Ishikawa (cell line): ENCODE measurements around the gene WDR86.

ENCODE experiments used
- CEBPB ChIP-seq: IDR thresholded peaks from 2 replicates; pipeline ENCODE4 v1.6.1; 2012
- CREB1 ChIP-seq: IDR thresholded peaks from 2 replicates; pipeline ENCODE4 v1.6.1; 2012; ENCODE audit warnings: low read depth
- EGR1 ChIP-seq: IDR thresholded peaks from 2 replicates; pipeline ENCODE4 v1.6.1; 2012
- EP300 ChIP-seq: IDR thresholded peaks from 2 replicates; pipeline ENCODE4 v1.6.1; 2012; ENCODE audit warnings: borderline replicate concordance
- FOXM1 ChIP-seq: IDR thresholded peaks from 2 replicates; pipeline ENCODE4 v1.6.1; 2012; ENCODE audit warnings: low read depth, borderline replicate concordance
- NFIC ChIP-seq: IDR thresholded peaks from 2 replicates; pipeline ENCODE4 v1.6.1; 2012
- RAD21 ChIP-seq: IDR thresholded peaks from 2 replicates; pipeline ENCODE4 v1.6.1; 2012; ENCODE audit warnings: low read depth
- TAF1 ChIP-seq: IDR thresholded peaks from 2 replicates; pipeline ENCODE4 v1.6.1; 2012; ENCODE audit warnings: low read depth, mild to moderate bottlenecking
- TCF12 ChIP-seq: IDR thresholded peaks from 2 replicates; pipeline ENCODE4 v1.6.1; 2012; ENCODE audit warnings: low read depth
- TEAD4 ChIP-seq: IDR thresholded peaks from 2 replicates; pipeline ENCODE4 v1.6.1; 2012
- YY1 ChIP-seq: IDR thresholded peaks from 2 replicates; pipeline ENCODE4 v1.6.1; 2012; ENCODE audit warnings: low read depth
- ZBTB7A ChIP-seq: IDR thresholded peaks from 2 replicates; pipeline ENCODE4 v1.6.1; 2012; ENCODE audit warnings: low read depth
- TF ChIP-seq, protein P1 (sequence below): IDR thresholded peaks from 2 replicates; pipeline ENCODE4 v1.6.1; 2012
- TF ChIP-seq, protein P2 (sequence below): IDR thresholded peaks from 2 replicates; pipeline ENCODE4 v1.6.1; 2012
- TF ChIP-seq, protein P3 (sequence below): IDR thresholded peaks from 2 replicates; pipeline ENCODE4 v1.6.1; 2012; ENCODE audit warnings: low read depth, mild to moderate bottlenecking

The WDR86 gene

GRCh38 chr7:151390598-151391357, 19.1 kb downstream of the WDR86 start:
- no peak for TF ChIP-seq ZBTB7A
- TF ChIP-seq, protein P1, sequence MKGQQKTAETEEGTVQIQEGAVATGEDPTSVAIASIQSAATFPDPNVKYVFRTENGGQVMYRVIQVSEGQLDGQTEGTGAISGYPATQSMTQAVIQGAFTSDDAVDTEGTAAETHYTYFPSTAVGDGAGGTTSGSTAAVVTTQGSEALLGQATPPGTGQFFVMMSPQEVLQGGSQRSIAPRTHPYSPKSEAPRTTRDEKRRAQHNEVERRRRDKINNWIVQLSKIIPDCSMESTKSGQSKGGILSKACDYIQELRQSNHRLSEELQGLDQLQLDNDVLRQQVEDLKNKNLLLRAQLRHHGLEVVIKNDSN: no peak
- TF ChIP-seq, protein P2, sequence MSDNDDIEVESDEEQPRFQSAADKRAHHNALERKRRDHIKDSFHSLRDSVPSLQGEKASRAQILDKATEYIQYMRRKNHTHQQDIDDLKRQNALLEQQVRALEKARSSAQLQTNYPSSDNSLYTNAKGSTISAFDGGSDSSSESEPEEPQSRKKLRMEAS: no peak
- no peak for TF ChIP-seq TCF12
- no peak for TF ChIP-seq RAD21

DNA sequence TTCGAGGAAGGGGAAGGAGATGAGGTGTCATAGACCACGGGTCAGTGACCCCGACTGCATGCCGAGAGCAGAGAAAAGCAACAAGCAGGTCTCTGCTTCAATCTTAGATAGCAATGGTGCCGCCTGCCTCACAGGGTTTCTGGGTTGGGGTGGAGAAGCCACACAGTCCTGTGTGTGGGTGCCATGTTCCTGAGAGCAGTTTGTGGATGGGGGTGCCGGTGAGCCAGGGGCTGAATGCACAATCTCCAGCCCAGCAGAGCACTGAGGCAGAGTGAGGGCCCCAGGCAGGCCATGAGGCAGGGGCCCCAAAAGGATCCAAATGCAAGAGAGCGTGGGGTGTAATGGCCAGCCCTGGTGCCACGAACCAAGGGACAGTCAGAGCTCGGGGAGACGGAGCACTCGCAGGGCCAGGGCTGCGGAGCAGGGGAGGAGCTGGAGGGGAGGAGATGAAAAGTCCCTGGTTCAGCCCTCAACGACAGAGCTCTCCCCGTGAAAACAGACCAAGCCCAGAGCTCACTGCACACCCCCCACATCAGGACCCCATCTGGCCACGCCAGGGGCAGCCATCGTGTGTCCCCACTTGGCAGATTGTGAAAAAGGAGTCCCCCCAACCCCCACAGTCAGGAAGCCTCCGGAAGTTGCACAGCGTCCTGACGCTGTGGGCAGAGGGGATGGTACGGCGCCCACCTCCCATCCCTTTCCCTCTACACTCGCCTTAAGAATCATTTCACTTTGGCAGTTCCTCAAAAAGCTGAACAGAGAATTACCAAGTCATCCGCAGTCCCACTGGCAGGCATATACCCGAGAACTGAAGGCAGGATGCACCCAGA, 19.9 kb downstream of the WDR86 start:
- TF ChIP-seq TAF1 (no peak), ZBTB7A (no peak), CEBPB (no peak), FOXM1 (no peak)
- TF ChIP-seq, protein P2: no peak
- TF ChIP-seq, protein P1: no peak

DNA sequence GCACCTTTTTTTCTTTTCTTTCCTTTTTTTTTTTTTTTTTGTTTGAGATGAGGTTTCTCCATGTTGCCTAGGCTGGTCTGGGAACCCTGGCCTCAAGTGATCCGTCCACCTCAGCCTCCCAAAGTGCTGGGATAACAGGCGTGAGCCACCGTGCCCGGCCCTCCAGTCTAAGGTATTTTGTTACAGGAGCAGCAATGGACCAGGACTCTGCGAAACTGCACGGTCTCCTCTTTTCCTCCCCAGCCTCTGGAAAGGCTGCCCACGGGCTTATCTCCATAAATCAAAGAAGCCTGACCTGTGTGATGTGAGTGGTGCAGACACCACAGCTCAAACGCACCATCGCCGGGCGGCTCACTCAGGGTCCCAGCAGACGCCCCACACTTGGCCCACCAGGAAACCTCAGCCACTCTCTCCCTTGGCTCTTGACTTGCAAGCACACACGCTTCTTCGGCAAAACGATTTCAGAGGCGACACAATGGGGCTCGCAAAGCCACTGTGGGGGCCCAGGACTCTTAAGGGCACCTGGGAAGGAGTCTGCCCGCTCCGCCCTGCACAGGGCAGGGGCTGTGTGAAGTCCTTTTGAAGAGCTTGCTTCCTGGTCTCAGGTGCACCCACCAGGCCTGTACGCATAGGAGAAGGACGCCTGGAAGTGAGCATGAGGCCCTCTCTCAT, 20.6 kb downstream of the WDR86 start:
- TF ChIP-seq CEBPB (no peak), ZBTB7A (no peak), EGR1 (no peak)
- TF ChIP-seq, protein P3, sequence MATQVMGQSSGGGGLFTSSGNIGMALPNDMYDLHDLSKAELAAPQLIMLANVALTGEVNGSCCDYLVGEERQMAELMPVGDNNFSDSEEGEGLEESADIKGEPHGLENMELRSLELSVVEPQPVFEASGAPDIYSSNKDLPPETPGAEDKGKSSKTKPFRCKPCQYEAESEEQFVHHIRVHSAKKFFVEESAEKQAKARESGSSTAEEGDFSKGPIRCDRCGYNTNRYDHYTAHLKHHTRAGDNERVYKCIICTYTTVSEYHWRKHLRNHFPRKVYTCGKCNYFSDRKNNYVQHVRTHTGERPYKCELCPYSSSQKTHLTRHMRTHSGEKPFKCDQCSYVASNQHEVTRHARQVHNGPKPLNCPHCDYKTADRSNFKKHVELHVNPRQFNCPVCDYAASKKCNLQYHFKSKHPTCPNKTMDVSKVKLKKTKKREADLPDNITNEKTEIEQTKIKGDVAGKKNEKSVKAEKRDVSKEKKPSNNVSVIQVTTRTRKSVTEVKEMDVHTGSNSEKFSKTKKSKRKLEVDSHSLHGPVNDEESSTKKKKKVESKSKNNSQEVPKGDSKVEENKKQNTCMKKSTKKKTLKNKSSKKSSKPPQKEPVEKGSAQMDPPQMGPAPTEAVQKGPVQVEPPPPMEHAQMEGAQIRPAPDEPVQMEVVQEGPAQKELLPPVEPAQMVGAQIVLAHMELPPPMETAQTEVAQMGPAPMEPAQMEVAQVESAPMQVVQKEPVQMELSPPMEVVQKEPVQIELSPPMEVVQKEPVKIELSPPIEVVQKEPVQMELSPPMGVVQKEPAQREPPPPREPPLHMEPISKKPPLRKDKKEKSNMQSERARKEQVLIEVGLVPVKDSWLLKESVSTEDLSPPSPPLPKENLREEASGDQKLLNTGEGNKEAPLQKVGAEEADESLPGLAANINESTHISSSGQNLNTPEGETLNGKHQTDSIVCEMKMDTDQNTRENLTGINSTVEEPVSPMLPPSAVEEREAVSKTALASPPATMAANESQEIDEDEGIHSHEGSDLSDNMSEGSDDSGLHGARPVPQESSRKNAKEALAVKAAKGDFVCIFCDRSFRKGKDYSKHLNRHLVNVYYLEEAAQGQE: no peak
- TF ChIP-seq, protein P2: no peak

DNA sequence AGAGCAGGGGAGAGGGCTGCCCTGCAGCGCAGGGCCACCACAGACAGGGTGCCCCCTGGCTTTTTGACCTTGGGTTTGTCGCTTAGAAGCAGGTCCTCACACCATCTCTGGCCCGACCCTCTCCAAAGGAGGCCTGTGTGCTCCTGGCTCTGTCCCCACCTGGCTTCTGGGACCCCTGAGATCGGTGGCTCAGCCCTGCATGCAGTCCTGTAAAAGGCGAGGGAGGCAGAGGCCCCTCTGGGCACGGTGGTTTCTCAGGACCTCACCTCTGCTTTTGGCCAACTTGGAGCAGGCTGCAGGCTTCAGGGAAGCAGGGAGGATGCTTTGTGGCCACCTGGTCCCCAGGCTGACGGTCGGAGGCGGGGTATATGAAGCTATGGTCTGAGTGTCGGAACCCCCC, 21.4 kb downstream of the WDR86 start:
- TF ChIP-seq, protein P2: no peak
- TF ChIP-seq CREB1 (no peak), TEAD4 (no peak), EP300 (no peak), TCF12 (no peak), TAF1 (no peak), NFIC (no peak), FOXM1 (no peak), RAD21 (no peak), ZBTB7A (no peak), CEBPB (no peak), EGR1 (no peak)
- TF ChIP-seq, protein P3: no peak
- TF ChIP-seq, protein P1: no peak

GRCh38 chr7:151388007-151388297, 21.9 kb downstream of the WDR86 start:
- TF ChIP-seq TCF12 (no peak), FOXM1 (no peak), NFIC (no peak), CREB1 (no peak), YY1 (no peak), RAD21 (no peak), TEAD4 (no peak), EGR1 (no peak), TAF1 (no peak), ZBTB7A (no peak), CEBPB (no peak), EP300 (no peak)
- TF ChIP-seq, protein P1: no peak
- TF ChIP-seq, protein P2: no peak
- TF ChIP-seq, protein P3: no peak
